KOPT-K1 (cell line): Measurements from ENCODE around the gene TRMT61A.

Experiments used
- H3K27ac ChIP-seq: fragments of 200-600 bp; sonication (generic); 2 replicates; pipeline ENCODE4 v1.5.1; 2016; ENCODE audit warnings: antibody characterized with exemption, mild to moderate bottlenecking, low read depth, low read length; ENCODE audit not compliant: poor library complexity, severe bottlenecking
- H3K36me3 ChIP-seq: fragments of 200-600 bp; sonication (generic); 2 replicates; pipeline ENCODE4 v1.5.1; 2017; ENCODE audit warnings: antibody characterized with exemption, mild to moderate bottlenecking, low read length, moderate library complexity; ENCODE audit not compliant: insufficient read depth
- H3K9me3 ChIP-seq: fragments of 200-600 bp; sonication (generic); 2 replicates; pipeline ENCODE4 v1.5.1; 2017; ENCODE audit warnings: antibody characterized with exemption, low read length, mild to moderate bottlenecking; ENCODE audit not compliant: insufficient read depth, poor library complexity, severe bottlenecking

The TRMT61A gene

GRCh38 chr14:103528587-103529382 lies at the start of gene TRMT61A:
TRMT61A (plus strand) TSS chr14:103529196; CDS start chr14:103529979, 783 bp downstream.
- H3K36me3 ChIP-seq = peaks cover 33% of the 10 kb centered on the region; the same call in 1 of the 2 replicates
- peak within 1 kb of the TSS; percentile 74 for H3K27ac ChIP-seq
- no peaks in the 10 kb centered on the region for H3K9me3 ChIP-seq

DNA sequence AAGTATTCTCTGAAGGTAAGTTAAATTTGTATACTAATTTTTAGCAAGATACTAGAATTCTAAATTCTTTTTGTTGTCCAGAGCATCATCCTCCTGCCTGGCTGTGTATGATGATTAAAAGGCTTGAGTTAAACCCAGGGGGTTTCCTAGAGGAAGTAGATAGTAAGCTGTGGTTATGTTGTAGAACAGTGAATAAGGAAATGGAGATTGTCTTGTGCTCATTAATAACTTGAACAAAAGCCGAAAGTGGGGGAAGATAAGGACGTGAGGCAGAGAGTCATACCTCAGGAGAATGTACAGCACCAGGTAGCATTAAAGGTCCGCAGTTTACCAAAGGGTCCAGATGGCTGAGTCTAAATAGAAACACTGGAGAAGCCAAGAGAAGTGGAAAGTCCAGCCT lies 48.4 kb upstream of the TRMT61A start:
- H3K9me3 ChIP-seq = no peaks in the 10 kb centered on the region
- H3K27ac ChIP-seq = no peak overlapping the region
- peaks cover 81% of the 10 kb centered on the region for H3K36me3 ChIP-seq

DNA sequence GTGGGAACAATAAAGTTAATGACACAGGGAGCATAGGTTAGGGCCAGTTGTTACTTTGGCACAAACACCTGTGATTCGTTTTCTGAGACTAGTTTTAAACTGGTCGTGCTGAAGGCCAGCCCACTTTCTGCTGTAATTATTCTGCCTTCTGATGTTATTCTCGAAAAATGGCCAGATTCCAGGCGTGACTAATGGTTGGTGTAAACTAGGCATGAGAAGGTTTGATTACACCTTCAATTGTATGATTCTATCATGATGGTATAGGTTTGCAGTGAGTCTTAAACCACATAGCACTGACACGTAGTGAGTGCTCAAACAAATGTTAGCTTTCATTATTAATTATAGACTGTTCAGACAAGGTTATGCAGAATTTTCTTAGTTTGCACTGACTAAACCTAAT lies 45.4 kb upstream of the TRMT61A start:
- no peaks in the 10 kb centered on the region for H3K9me3 ChIP-seq
- H3K36me3 ChIP-seq = peaks cover 73% of the 10 kb centered on the region
- H3K27ac ChIP-seq = no peak overlapping the region

DNA sequence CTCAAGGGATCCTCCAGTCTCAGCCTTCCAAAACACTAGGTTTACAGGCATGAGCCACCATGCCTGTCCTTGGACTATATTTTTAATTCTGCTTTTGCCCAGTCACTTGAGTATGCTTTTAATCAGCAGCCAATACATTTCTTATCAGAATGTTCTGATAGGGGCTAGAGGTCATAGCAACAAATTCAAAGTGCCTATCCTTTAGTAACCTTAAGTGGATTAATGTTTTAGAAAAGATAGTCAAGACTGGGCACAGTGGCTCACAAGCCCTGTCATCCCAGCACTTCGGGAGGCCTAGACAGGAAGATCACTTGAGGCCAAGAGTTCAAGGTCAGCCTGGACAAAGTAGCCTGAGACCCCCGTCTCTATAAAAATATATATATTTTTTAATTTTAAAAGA lies 43.5 kb upstream of the TRMT61A start:
- H3K27ac ChIP-seq = no peak overlapping the region
- peaks cover 73% of the 10 kb centered on the region for H3K36me3 ChIP-seq
- no peaks in the 10 kb centered on the region for H3K9me3 ChIP-seq

DNA sequence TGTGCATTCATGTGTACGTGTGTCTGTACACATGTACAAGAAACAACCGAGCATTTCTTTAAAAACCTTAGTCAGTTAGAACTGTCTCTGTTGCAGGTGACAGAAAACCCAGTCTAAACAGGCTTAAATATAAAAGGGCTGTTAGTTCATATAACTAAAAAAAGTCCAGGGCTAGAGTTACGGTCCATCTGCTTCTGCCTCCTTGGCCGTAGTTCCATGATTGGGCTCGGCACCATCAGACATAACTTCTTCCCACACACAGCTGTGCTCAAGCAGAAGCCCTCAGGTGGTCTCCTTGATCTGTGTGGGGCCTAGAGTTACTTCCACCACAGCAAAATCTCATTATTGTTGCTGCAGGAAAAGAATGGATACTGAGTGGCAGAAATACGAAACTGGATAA lies 40.9 kb upstream of the TRMT61A start:
- Histone ChIP-seq H3K9me3 (no peaks in the 10 kb centered on the region), H3K36me3 (peaks cover 70% of the 10 kb centered on the region), H3K27ac (no peak overlapping the region)

DNA sequence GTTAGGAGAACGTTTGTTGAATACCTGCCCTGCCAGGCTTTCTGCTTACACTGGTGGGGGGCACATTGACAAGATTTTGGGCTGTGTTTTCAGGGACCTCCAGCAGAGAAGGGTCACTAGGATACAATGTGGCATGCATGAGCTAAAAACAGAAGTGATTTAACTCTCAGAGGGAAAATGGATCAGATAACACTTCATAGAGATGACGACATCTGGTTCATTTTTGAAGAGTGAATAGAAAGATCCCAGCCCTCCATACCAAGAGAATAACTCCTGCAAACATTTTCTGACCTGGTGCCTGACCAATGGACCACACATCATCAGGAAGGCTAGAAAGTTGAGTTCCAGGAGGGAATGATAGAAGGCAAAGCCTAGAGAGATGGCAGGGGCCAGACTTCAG lies 40.0 kb upstream of the TRMT61A start:
- Histone ChIP-seq H3K36me3 (peaks cover 72% of the 10 kb centered on the region), H3K9me3 (no peaks in the 10 kb centered on the region), H3K27ac (no peak overlapping the region)

GRCh38 chr14:103489621-103490020 lies 39.4 kb upstream of the TRMT61A start:
- Histone ChIP-seq H3K36me3 (peaks cover 72% of the 10 kb centered on the region), H3K9me3 (no peaks in the 10 kb centered on the region), H3K27ac (no peak overlapping the region)

GRCh38 chr14:103491691-103492090 lies 37.3 kb upstream of the TRMT61A start:
- Histone ChIP-seq H3K9me3 (no peaks in the 10 kb centered on the region), H3K36me3 (peaks cover 82% of the 10 kb centered on the region)

GRCh38 chr14:103492156-103492925 lies 36.7 kb upstream of the TRMT61A start:
- no peak overlapping the region for H3K27ac ChIP-seq
- H3K36me3 ChIP-seq = peaks cover 86% of the 10 kb centered on the region
- H3K9me3 ChIP-seq = no peaks in the 10 kb centered on the region

More at GRCh38 chr14:103491691-103492090, 37.3 kb upstream of the TRMT61A start:
- H3K27ac ChIP-seq = no peak overlapping the region

DNA sequence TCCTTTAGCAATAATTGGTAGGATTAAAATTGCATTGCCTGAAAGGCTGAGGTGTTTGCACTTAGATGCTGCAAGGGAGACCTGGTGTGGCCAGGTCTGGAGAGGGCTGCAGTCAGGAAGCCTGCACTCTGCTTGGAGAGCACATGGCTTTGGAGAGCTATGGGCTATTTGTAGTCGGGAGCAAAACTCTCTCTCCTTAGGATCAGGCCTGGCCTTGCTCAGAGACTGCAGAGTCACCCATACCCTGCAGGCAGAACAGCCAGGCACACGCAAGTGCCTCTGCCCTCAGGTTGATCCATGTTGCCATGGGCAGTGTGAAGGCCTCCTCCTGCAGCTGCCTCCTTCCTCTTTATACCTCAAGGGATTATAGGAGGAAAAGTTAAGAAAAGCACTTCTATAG lies 33.1 kb upstream of the TRMT61A start:
- H3K9me3 ChIP-seq = no peaks in the 10 kb centered on the region
- peaks cover 88% of the 10 kb centered on the region for H3K36me3 ChIP-seq
- no peak overlapping the region for H3K27ac ChIP-seq

- H3K27ac ChIP-seq = no peak overlapping the region
- peaks cover 91% of the 10 kb centered on the region for H3K36me3 ChIP-seq
Observed at GRCh38 chr14:103496776-103497175, 32.2 kb upstream of the TRMT61A start.

DNA sequence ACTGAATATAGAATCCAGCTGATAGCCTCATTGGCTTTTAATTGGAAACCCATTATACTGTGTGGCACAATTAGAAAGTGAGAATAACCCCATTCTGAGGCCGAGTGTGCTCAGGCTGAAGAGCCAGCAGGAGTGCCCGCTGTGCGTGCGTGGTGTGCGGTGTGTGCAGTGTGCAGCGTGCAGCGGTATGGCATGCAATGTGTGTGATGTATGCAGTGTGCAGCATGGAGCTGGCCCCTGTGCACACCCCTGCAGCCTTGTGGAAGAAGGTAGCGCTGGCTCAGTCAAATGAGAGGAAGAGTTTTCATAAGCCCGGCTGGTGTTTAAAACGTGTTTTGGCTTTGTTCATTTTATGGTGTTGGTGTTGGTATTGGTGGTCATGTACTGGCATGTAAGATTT lies 29.3 kb upstream of the TRMT61A start:
- Histone ChIP-seq H3K9me3 (no peaks in the 10 kb centered on the region), H3K27ac (no peak overlapping the region), H3K36me3 (peaks cover 91% of the 10 kb centered on the region)

More at GRCh38 chr14:103496776-103497175, 32.2 kb upstream of the TRMT61A start:
- H3K9me3 ChIP-seq = no peaks in the 10 kb centered on the region

- peaks cover 91% of the 10 kb centered on the region for H3K36me3 ChIP-seq
- no peaks in the 10 kb centered on the region for H3K9me3 ChIP-seq
- no peak overlapping the region for H3K27ac ChIP-seq
Observed at GRCh38 chr14:103500148-103500990, 28.6 kb upstream of the TRMT61A start.

DNA sequence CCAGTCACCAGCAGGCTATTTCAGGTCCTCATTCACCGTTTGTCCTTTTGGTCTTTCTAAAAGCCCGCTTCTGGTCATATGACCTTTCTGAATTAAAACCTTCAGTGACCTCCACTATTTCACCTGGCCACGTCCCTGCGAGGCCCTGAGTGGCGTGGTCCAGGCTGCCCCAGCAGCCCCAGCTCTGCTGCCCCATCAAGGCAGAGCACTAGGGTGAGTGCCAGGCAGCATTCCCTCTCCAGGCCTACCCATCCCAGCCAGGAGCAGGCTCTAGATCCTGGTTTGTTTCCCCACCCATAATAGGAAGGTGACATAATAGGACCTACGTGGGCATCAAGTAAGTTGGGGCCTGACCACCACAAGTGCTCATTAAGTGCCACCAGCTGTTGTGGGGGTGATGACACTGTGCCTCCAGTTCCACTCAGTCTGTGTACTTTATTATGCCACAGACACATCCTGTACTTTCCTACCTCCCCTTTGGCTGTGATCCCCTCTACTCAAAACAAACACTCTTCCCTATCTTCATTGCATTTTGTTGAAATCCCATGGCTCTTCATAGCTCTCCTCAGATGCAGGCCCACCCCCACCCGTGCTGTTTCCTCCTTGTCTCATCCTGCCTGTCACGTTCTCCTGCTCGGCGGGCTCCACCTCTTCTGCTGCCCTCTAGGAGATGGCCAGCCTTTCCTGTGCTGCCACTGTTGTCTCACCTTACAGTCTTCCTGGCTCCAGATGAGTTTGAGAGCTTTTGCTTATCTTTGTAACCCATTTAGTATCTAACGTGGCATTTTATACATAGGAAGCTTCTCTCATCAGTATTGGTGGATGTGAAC lies 27.7 kb upstream of the TRMT61A start:
- Histone ChIP-seq H3K27ac (no peak overlapping the region), H3K36me3 (peaks cover 92% of the 10 kb centered on the region)

More for the DNA sequence above, 27.7 kb upstream of the TRMT61A start:
- H3K9me3 ChIP-seq = no peaks in the 10 kb centered on the region
